ENCODE data around the gene LY6G5C.

DNA sequence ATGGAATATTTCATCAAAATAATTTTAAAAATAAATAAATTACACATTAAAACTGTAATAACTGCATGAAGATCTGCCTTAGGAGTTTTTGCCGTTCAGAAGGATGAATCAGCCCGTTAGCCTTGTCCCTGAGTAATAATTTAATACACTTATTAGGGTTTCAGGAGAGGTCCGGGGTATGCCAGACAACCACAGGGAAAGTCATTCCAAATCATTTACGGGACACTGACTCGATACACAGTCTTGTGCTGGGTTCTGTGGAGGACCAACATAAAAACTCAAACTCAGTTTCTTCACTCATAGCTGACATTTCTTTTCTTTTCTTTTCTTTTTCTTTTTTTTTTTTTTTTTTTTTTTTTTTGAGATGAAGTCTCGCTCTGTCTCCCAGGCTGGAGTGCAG is 25.1 kb upstream of the LY6G5C start:
- TF ChIP-seq POLR2A (IDR thresholded peaks at IDR 0.05), result no peak
- TF ChIP-seq, protein P1, sequence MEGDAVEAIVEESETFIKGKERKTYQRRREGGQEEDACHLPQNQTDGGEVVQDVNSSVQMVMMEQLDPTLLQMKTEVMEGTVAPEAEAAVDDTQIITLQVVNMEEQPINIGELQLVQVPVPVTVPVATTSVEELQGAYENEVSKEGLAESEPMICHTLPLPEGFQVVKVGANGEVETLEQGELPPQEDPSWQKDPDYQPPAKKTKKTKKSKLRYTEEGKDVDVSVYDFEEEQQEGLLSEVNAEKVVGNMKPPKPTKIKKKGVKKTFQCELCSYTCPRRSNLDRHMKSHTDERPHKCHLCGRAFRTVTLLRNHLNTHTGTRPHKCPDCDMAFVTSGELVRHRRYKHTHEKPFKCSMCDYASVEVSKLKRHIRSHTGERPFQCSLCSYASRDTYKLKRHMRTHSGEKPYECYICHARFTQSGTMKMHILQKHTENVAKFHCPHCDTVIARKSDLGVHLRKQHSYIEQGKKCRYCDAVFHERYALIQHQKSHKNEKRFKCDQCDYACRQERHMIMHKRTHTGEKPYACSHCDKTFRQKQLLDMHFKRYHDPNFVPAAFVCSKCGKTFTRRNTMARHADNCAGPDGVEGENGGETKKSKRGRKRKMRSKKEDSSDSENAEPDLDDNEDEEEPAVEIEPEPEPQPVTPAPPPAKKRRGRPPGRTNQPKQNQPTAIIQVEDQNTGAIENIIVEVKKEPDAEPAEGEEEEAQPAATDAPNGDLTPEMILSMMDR (IDR thresholded peaks at IDR 0.05), result no peak

All from thyroid gland (tissue), 4 donors.